ENCODE data around the gene SELENOF.

Gene SELENOF

DNA sequence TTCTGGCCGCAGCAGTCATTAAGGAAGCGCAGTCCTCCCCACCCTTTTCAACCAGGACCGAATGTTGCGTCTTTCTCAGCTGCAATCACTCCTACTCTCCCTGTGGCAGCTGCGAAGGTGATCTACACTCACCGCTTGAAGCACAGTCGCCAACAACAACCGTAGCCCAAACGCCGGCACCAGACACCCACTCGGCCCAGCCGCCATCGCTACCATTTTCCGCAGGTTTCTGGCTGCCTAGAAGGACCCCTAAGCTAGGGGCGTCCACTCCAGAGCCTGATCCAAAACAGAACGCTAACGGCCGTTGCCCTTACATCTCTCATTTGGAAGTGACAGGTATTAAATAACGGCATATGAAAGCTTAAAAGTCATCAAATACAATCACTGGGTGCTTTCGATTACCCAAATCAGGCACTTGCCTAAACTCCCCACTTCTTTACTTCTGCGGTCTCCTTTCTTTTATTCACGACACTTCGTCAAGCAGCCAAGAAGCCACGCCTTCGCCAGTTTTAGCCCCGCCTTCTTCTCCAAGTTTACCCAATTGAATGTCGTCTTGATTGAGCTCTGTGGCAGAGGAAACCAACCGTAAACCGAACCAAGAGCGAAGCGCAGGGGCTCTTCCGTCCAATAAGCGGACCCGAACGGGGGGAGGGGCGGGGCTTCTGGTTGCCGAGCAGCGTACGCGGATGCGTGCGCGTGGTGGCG lies at the start of gene SELENOF:
SELENOF (minus strand) TSS at position 231 of the 705 bp plus-strand sequence; CDS start at position 216, 15 bp downstream.
- peak; percentile 100 for DNase-seq

DNA sequence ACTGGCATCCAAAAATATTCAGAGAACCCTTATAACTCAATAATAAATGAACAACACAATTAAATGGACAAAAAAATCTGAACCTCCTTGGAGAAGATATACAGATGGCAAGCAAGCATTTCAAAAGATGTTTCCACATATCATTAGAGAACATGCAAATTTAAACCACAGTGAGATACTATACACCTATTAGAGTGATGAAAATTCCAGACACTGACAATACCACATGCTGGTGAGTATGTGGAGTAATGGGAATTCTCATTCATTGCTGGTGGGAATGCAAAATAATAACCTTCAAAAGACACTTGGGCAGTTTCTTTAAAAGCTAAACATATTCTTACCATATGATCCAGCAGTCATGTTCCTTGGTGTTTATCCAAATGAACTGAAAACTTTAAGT lies 46.6 kb upstream of the SELENOF start:
- DNase-seq: no peak

DNA sequence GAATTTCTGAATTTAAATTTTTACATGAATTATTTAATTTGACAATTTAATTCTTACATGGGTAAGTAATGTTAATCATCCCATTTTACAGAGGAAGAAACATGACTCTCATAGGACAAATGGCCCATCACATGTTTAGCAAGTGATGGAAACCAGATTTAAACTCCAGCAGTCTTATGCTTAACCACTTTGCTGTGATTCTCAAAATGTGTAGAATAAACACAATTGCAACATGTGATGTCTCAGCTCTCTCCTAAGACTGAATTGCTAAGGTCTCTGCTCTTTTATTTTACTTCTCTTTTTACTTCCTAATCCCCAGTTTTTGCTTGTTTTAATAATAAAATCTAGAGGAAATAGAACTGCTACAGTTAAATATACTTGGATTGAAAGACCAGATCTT lies 43.3 kb upstream of the SELENOF start:
- no peak for DNase-seq

DNA sequence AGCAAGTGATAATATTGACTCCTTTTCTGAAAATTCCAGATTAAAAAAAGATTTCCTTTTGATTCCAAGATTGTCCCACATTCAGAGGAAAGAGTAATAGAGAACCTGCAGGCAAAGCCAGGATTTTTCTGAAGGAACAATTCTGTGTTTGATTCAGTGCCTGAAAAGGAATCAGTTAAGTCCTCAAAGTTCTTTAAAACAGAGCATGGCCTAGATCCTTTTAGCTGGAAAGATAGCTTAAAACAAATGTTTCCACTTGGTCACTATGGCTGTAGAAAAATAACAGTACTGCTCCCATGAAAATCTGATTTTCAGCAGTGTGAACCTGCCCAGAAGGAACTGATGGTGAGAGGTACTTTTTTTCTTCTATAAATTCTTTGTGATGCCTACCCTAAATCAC lies 42.3 kb upstream of the SELENOF start:
- DNase-seq: no peak

DNA sequence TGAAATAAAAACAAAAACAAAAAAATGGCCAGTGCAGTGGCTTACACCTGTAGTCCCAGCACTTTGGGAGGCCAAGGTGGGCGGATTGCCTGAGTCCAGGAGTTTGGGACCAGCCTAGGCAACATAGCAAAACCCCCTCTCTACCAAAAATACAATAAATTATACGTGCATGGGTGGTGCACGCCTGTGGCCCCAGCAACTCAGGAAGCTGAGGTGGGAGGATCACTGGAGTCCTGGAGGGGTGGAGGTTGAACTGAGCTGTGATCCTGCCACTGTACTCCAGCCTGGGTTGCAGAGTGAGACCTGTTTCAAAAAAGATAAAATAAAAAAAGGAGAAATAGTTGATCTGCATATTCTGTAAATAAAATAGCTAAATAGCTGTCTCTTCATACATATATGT lies 41.8 kb upstream of the SELENOF start:
- DNase-seq: no peak

DNA sequence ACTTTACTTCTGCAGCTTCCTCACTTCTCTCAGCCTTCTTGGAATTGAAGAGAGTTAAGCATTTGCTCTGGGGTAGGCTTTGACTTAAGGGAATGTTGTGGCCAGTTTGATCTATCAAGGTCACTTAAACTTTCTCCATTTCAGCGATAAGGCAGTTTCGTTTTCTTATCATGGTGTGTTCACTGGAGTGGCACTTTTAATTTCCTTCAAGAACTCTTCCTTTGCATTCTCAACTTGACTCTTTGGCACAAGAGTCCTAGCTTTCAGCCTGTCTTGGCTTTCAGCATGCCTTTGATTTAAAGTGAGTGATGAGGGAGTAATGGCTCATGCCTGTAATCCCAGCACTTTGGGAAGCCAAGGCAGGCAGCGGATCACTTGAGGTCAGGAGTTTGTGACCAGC lies 39.2 kb upstream of the SELENOF start:
- no peak for DNase-seq

DNA sequence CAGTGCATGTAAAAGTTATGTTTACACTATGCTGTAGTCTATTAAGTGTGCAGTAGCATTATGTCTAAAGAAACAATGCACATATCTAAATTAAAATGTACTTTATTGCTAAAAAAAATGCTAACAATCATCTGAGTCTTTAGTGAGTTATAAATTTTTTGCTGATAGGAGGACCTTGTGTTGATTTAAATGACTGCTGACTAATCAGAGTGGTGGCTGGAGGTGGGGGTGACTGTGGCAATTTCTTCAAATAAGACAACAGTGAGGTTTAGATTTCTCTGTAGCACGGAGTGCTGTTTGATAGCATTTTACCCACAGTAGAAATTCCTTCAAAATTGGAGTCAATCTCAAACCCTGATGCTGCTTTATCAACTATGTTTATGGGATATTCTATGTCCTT lies 37.5 kb upstream of the SELENOF start:
- no peak for DNase-seq

DNA sequence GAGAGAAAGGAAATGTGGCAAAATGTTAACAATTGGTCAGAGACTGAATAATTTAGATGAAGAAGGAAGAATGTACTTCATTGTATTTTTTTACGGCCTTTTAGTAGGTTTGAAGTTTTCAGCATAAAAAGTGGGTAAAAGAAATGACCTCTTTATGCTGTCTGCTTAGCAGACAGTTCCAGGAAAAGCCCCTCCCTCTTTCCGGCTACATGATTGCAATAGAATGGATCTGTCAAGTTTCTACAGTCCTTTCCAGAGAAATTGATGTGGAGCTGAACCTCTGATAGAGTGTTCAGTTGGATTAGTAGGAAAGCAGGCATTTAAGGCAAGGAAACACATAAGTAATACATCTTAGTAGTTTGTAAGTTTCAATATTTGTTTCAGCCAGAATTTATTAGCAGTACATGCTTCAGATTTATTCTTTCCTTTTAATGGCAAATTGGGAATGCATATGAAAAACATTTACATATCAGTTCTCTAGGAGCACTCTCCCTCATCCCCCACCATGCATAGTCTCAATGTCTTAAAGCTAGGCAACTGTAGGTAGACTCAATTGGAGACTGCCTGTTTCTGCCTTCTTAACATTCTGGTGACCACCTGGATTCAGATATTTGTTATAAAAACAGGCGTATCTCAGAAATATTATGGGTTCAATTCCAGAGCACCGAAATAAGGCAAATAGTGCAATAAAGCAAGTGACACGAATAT lies 36.9 kb upstream of the SELENOF start:
- DNase-seq: no peak

DNA sequence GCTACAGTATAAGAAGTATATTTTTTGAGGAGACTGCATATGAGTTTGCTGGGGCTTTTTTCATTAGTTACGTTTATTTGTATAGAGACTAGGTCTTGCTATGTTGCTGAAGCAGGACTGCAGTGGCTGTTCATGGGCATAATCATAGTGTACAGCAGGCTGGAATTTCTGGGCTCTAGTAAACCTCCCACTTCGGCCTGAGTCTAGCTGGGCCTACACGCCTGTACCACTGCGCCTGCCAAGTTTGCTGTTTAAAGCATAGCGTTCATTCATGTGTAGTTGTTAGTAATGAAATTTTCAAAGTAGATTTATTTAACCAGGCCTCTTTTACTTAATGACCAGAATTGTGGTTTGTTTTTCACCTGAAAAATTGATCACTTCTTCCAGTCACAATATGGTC lies 34.3 kb upstream of the SELENOF start:
- peak; percentile 78 for DNase-seq

DNA sequence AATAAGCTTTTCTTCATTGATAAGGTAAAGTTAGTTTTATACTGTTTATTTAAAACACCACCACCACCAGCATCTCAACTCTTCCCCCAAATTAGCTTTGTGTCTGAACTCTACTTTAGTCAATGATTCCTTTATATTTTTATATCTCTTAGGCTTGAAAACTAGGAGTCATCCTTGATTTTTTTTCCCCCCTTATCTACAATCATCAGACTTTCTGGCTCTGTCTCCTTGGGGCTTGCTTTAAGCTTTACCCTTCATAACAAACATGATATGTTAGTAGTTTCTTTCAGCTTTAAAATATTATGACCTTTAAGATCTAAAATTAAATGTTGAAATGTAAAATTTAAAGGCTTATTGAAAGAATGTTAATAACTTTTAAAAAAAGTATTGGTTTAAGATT lies 28.8 kb upstream of the SELENOF start:
- no peak for DNase-seq

DNA sequence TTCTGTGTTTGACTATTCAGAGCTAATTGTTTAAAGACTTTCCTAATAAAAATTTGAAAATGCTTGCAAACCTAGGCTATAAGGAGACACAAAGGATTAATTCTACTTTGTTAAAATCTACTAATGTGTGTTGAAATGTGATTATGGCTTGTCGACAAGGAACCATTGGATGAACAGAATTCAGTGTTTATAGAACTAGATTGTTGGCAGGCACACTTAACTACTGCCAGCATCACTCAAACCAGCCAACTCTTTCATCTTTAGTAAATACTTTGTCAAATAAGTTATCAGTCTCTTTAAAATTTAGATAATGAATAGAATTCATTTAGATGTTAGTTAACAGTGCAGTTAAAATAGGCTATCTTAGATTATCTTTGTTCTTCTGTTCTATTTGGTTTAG lies 28.1 kb upstream of the SELENOF start:
- DNase-seq: peak; percentile 20

DNA sequence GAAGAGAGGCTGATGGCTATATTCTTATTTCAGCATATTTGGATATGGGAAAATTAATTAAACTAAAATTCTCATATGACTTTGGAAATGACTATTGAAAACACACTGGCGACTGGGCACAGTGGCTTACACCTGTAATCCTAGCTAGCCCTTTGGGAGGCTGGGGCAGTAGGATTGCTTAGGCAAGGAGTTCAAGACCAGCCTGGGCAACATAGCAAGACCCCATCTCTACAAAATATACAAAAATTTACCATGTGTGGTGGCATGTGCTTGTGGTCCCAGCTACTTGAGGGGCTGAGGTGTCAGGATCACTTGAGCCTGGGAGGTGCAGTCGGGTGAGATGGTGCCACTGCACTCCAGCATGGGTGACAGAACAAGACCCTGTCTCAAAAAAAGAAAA lies 26.7 kb upstream of the SELENOF start:
- no peak for DNase-seq

DNA sequence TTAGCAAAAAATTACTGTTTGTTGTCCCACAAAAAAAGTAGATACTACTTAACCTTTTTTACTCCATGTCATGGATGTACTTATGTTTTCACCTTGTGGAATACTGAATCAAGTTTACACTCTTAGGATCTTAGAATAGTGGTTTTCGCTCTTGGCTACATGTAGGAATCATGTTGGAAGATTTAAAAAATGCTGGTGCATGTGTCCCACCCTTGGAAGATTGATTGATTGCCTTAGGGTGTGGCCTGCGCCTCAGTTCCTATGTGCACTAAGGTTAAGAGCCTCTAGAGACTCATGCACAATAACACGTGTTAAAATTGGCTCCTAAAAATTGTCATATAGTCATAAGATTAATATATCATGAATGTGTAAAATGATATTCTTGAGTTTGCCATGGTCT lies 25.5 kb upstream of the SELENOF start:
- DNase-seq: no peak

DNA sequence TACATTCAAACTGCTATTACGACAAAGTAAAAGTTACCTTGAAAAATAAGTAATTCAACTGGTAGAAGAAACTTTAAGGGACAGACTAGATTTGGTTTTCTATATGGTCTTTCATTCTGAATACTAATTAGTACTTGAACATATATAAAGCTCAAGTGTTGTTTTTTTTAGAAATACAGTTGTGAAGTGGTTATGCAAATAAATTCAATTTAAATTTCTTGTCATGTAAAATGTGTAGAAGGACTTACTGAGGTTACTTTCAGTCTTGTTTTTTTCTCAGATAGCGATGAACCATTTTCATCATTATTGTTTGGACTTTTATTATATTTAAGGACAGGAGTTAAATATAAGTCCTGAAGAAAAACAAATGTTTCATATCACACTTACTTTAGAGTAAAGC lies 24.9 kb upstream of the SELENOF start:
- no peak for DNase-seq

DNA sequence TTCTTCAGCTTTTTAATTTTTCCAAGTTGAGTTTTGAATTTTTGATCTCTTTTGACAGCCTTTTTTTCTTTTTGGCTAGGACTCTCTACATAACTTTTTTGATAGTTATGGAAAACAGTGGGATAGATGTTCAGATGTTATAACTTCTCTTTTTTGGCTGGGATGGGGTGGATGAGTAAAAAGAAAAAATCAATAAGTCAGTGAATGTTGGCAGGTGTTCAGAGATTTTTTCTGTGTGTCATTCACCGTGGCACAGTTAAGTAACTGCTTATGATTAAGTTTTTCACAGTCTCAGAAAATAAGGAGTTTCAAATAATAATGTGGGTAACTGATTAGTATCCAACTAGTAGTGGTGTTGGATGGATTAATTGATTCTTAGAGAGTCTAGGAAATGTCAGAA lies 24.5 kb upstream of the SELENOF start:
- peak; percentile 67 for DNase-seq

DNA sequence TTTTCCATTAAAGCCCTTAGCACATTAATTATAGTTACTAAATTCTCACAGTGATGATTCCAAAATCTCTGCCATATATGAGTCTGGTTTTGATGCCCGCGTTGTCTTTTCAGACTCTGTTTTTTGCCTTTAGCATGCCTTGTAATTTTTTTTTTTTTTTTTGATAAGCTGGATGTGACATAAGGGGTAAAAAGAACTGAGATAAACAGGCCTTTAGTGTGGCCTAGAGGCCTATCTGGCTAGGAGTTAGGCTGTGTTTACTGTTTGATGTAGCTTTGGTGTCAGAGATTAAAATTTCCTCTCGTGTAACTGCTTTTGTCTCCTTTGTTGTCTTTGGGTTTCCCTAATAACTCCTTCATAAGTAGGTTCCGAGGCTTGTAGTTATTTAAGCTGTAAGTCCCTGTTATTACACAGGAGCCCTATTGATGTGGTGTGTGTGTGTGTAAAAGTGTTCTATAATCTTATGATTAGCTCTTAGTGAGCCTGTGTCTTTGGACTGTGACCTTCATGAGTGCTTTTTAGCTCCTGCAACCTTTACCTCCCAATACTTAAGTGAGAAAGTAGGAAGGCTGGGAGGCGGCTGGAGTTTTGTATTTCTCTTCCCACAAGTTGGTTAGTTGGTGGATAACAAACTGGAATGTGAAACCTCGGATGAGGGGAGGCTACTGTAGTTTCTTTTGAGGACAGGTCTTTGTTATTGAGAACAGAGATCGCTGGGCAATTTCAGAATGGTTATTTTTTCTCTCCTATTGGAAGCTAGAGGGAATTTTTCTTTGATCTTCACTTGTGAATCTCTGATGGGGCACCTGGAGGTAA lies 19.8 kb upstream of the SELENOF start:
- DNase-seq: no peak

DNA sequence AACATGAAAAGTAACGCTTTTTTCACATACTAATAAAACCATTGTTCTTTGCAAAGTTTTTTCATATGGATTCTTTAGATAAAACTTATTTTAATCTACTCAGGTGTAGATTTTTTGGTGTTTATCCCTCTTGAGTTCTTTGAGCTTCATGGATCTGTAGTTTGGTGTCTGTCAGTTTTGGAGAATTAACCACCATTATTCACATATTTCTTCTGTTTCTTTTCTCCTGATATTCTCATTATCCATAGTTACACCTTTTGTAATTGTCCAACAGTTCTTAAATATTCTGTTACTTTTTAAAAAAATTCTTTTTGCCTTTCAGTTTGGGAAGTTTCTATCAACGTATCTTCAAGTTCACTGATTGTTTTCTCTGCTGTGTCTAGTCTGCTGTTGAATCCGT lies 19.1 kb upstream of the SELENOF start:
- no peak for DNase-seq

DNA sequence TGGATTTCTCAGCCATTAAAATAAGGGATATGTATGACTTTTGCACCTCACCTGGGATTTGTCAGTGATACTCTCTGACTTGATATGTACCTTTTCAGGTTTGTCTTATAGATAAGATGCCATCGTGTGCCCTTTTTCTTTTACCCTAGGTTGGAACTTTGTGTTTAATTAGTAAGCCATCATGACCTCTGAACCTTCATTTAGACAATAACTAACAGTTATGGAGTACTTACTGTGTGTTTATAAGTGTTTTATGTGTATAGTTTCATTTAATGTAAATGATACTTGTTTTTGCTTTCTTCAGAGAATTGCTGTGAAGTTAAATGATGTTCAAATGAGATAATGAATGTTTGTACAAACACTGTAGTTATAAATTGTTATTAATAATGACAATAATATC lies 14.9 kb upstream of the SELENOF start:
- DNase-seq: no peak

DNA sequence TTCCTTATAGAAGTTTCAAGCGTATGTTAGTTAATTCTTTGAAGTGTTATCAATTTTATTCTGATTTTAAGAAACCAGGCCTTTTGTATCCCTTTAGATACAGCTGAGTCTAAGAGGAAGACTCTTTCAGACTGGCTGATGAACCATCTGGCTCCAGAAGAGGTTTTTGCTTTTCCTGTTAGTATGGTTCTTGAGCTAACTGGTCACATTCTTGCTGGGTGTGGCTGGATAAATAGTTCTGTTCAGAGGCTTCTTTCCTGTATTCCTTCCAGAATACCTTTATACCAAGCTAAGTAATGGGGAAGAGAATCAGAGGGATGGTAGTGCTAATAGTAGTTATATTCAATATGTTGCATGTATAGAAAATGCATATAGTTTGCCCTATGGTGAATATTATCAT lies 13.0 kb upstream of the SELENOF start:
- DNase-seq: no peak

DNA sequence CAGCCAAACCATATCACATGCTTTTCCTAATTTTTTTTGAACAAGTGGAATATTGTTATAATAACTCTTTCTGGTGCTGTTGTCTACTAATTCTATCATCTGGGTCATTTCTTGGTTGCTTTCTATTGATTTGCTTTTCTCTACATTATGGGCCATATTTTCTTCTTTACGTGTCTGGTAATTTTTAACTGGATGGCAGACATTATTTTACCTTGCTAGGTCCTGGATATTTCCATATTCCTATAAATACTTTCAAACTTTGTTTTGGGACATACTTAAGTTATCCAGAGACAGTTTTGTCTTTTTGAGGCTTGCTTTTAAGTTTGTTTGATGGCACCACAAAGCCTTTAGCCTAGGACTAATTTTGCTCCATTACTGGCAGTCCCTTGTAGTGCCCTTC lies 11.8 kb upstream of the SELENOF start:
- no peak for DNase-seq

DNA sequence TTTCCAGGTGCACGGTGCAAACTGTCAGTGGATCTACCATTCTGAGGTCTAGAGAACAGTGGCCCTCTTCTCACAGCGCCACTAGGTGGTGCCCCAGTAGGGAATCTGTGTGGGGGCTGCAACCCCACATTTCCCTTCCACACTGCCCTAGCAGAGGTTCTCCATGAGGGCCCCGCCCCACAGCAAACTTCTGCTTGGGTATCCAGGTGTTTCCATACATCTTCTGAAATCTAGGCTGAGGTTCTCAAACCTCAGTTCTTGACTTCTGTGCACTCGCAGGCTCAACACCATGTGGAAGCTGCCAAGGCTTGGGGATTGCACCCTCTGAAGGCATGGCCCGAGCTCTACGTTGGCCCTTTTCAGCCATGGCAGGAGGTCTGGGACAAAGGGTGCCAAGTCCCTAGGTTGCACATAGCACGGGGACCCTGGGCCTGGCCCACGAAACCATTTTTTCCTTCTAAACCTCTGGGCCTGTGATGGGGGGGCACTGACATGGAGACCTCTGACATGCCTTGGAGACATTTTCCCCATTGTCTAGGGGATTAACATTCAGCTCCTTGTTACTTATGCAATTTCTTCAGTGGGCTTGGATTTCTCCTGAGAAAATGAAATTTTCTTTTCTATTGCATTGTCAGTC lies 10.5 kb upstream of the SELENOF start:
- no peak for DNase-seq

DNA sequence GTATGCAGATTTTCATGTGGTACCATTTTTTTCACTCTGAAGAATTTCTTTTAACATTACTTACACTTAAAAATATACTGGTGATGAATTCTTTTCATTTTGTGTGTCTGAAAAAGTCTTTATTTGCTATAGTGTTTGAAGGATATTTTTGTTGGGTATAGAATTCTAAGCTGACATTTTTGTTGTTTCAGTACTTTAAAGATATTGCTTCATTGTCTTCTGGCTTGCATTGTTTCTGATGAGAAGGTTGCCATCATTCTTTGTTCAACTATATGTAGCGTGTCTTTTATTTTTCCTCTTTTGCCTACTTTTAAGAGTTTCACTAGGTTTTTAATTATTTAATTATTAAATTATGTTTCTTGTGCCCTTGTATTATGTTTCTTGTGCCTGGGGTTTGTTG lies 8.5 kb upstream of the SELENOF start:
- no peak for DNase-seq

DNA sequence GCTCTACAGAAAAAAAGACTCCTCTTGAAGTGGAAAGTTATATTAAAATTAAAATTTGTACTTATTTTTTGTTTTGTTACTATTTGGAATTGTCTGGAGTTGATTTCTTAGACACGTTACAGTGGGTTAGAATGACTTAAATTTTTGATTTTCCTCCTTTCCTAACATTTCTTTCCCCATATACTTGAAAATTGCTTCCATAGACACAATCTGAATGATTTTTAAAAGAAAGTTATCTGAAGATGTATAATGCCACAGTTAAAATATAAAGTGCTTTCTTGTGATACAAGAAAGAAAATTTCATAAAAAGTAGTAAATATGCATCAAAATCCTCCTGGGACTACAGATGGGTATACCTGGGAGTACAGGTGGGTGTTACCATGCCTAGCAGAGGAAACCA lies 2.8 kb upstream of the SELENOF start:
- no peak for DNase-seq

Data from NCI-H446 treated with DMSO at 0.1 percent for 48 hours (cell line).